ENCODE data around the gene UNC13C.
A peak's percentile ranks its signal among the peaks of the same experiment; 100 is the strongest.

Gene UNC13C

DNA sequence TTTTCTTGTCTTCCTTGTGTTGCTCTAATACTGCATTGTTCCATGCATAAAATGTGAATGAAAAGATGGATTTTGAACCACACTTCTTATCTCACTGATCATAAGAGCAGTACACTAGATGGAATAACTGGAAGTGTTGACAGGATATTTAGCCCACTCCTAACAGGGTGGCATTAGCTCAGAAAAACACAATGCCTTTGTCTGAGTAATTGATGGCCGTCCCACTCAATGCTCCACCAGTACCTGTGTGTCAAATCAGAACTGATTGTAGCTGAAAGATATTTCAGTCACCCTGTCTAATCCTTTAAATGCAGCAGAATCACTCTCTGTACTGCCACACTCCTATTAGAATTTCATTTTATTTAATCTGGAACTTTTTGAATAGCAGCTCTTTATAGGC lies 526.5 kb downstream of the UNC13C start:
- no peak for DNase-seq

DNA sequence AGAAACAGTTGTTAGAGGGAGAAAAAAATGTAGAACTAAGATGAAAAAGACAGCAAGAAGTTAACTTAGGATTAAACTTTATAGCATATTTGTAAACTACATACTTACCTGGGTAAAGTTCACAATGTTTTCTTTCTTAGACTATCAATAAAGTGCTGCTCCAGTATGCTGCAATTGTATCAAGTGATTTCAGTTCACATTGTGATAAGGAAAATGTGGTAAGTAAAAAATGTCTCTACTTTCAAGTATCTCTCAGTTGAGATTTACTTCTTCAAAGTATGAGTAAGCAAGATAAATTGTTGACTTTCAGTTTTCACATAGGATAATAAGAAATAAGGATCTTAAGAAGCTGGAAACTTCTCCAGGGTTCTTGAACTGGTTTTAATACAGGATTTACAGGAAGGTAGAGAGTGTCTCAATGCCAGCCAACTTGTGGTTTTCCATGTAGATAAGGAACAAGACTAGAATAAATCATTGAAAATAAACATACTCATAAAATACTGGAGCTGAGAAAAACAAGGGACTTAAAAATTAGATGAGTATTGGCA lies 528.8 kb downstream of the UNC13C start:
- no peak for DNase-seq

DNA sequence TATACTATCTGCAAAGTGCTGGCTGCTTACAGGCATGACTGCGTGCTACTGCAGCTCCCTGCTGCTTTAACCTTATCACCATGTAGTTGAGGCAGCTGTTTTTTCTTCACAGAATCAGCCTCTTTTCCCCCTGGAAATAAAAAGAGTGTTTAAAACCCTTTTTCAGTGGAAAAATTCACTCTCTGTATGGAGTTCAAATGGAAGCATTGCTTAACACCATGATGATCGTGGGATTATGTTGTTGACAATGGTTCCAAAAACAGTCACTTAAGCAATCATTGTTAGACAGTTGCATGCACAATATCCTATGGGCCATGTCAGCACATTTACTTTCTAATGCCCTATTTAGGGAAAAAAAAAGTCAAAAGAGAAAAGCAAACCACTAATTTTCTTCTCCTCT lies 536.4 kb downstream of the UNC13C start:
- DNase-seq: no peak

DNA sequence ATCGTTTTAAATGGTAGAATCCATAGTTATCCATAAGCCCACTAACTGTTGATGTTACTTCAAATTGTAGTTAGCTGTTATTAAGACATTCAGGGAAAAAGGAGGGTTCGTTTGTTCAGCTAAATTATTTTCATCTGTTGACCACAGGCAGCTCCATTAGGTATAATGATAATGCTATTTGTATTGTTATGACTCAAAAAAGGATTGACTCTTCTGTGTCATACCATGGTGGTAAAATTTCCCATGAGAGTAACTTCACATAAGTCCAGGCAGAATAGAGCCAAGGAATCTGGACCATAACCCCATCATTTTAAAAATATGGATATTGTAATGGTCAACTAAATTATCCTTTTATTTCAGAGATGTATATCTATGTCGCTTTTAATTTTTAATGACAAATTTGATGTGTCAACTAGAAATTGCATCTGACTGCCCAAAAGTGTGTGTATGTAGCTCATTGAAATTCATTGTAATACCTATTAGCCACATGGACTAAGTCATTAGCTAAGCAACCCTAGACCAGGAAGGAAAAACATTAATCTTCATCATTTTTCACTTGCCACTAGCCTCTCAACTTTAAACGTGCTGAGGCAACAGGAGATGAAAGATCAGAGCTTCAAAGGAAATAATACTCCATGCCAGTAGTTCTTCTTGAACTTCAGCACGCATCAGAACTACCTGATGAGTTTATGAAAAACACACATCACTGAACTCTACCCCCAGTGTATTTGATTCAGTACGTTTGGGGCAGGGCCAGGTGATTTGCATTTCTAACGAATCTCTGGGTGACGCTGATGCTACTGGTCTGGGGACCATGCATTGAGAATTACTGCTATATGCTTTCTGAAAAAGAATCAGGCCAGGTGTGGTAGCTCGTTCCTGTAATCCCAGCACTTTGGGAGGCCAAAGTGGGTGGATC lies 537.7 kb downstream of the UNC13C start:
- no peak for DNase-seq

DNA sequence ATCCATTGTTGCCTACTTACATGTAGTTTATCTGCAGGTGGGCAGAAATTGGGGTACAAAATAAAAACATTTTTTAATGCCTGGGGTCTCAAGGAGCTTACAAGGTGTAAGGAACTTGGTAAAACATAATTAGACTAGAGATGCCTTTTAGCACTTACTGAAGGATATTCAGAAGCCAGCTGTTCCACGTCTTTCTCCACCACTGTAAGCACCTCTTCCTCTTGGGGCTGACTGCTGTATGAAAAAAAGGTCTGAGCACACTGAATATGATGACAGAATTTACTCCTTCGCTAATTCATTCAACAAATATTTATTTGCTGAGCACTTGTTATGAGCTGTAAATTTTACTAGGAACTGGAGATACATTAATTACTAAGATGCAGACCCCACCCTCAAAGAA lies 539.1 kb downstream of the UNC13C start:
- DNase-seq: no peak

DNA sequence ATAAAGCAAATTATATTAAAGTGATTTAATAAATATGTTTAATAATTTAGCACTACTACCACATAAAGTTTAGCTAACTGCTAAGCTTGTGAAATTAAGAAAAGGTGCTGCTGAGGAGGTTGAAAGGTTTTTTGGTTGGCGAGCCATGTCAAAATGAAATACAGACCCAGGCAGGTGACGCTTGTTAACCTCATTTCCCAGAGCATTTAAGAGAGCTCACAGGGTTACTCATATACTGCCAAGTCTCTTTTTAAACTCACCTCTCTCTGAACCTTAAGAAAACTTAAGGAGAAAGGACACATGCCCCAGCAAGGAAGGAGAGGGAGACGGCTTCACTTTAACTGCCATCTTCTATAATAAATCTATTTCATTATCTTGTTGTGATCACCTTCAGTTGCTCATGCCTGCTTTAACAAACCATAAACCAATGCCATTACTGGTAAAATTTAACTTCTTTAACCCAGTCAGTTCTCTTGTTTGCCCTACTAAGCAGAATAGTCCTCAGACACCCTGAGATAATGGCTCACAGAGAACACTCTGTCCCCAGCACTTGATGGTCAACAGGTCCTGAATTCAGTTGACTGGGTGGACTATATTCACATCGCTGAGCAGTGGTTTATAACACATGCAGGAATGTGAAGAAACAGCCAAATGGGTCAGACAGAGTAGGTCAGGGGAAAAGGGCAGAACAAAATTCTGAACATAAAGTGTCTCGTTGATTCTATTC lies 540.1 kb downstream of the UNC13C start:
- peak; percentile 18 for DNase-seq

DNA sequence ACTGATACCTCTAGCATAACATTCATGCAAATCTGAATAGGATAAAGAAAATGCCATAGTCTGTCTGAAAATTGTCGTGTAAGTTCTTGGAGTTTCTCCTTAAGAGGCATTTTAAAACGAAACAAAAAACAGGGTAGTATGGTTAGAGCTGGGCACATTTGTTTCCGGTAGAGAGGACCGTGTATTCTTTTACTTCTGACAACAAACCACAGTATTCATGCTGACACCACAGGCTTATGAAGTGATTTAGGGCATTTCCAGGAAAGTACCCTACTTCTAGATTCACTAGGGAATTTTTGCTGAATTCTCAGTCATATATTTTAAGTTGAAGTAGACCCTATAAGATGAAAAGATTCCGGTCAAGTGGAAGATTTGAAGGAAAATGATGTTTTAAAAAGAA lies 541.3 kb downstream of the UNC13C start:
- DNase-seq: peak; percentile 33

DNA sequence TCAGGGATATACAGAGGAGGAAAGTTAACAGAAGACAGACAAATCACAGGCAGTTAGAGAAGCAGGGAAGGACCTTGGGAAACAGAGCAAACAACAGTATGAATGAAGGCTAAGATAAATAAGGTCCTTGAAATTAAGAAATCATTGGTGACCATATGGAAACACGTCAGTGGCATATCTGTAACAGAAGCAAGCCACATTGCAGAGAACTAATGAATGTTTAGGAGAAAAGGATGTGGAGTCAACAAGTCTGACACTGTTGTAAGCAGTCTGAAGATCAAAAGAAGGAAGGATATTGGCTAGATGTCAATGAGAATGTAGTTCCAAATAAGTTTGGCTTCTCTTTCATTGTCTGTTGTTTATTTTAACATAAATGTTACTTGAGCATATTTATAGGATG lies 542.4 kb downstream of the UNC13C start:
- DNase-seq: no peak

DNA sequence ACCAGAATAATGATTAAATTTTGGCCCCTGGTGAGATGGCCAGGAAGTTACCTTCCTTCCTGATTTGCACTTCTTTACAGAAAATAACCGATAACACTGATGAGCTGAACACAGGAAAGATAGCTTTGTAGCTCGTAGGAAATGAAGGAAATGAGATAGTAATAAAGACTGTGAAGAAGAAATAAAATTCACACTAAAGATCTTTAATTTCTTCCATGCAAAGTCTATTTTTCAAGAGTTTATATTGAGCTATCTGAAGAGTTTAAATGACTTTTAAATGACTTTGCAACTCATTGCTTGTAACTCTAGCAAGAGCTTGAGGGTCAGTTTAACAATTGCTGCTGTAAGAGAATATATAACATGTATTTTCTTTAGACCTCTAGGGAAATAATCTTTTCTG lies 543.0 kb downstream of the UNC13C start:
- DNase-seq: no peak

DNA sequence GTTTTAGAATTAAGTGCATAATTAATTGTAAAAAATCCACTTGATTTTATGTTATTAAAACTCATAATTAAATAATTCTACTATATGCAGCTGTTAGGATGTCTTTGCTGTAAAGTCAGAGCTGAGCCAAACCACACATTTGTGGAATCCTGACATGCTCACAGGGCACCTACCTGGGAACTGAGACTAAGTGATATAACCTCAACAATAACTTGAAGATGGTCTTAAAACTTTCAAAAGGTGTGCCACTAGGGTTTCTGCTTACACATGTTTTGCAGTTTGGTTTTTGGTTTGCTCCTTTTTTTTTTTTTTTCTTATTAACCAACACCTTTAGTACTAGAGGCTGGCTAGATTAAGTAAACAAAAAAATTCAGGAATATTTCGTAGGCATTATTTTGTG lies 549.8 kb downstream of the UNC13C start:
- no peak for DNase-seq

DNA sequence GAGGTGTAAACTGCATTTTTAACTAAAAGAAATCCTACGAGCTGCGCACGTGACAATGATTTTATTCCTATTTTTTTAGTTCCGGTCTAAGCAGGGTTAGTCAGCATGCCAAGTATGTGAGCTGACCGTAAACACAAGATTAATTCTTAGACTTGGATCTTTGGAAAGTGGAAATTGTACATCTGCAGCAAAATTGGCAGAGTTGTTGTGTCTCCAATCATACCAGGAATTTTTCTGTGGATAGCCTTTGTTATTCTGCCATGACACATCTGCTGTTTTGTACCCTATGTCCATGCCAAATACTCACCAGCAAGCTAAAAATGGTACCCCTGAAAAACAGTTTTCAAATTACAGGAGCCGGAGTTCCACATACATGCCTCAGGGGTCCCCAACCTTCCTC lies 562.5 kb downstream of the UNC13C start:
- no peak for DNase-seq

DNA sequence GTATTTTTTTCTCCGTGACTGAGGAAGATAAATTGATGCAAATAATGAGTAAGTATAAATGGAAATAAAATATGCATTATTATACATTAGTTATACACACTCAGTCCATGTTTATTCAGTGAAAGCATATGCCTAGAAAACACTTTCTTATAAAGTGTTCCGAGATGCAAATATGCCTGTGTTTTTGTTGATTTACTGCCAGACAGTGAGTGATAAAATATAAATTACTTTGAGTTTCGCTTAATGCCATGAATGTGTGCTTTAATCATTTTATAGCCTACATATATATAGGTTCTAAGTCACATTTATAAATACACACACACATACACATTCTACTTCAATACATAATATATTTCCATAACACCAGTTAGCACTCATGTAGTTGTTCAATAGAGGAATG lies 569.2 kb downstream of the UNC13C start:
- DNase-seq: no peak

DNA sequence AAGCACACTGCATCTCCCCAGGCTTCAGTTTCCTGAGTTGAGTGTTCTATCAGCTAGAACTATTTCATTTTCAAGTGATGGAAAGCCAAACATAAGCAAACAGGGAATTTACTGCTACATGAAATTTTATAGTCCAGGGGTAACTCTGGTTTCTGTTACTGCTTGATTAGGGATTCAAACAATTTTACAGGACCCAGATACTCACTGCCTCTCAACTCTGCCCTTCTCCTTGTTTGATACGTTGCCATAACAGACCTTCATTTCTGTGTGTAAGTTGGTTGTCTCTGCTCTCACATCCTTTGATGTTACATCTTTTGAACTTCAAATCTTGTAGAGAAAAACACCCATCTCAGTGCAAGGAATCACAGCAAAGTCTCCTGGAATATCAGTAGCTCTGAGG lies 572.7 kb downstream of the UNC13C start:
- DNase-seq: no peak

DNA sequence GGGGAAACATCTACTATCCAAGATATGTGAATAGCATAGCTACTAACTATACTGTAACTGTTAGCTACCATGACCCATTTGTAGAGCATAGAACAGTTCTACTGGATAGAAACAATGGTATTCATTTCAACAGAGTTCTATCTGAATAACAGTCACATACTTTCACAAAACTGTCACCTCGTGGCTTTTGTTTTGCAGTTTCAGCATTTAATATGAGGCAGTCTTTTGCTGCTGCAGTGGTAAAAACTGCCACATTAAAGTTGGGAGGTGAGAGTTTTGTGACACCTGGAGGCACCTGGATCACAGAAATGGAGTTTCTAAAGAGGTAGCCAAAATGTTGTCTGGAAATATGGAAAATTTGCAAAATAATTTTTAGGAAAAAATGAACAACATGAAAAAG lies 578.0 kb downstream of the UNC13C start:
- DNase-seq: no peak

DNA sequence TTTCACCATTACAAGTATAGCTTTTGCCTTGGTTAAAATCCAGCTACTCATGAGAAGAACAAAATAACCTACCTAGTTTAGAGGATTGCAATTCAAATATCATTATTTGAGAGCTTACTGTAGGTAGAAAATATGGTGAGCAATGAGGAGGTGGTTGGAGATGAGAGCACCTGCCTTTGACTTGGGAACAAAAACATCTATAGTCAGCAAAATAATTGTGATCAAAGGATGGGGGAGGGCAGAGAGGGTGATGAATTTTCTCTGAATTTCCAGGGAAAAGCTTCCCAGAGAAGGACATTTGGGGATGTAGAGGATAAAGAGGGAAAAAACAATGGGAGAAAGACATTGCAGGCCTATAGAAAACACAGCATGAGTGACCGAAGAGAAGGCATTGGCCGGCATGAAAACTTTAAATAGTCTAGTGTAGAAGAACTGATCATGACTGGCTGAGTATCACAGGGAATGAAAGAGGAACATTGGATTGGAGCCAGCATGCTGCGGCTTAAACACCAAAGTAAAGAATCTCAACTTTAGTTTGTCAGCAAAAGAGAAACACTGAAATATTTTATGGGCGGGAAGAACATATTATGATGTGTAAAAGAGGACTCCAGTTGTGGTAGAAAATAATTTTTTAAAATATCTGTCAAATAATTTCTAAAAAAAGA lies 581.3 kb downstream of the UNC13C start:
- DNase-seq: peak; percentile 14

DNA sequence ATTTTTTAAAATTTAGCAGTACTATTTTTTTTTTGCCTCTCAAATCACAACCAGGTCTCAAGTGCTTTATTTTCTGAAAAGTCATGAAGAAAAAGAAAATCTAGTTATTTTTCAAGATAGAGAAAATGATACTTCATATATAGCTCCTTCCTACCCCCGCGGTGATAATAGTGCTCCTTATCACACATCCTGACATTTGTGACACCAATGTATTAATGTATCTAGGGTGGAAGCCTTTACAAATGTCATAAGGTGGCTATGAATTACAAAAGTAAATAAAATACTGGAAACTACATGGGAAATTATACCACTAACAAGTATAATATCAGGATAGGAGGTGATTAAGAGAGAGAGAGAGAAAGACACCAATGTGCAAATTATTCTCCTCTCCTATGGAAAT lies 582.2 kb downstream of the UNC13C start:
- DNase-seq: no peak

DNA sequence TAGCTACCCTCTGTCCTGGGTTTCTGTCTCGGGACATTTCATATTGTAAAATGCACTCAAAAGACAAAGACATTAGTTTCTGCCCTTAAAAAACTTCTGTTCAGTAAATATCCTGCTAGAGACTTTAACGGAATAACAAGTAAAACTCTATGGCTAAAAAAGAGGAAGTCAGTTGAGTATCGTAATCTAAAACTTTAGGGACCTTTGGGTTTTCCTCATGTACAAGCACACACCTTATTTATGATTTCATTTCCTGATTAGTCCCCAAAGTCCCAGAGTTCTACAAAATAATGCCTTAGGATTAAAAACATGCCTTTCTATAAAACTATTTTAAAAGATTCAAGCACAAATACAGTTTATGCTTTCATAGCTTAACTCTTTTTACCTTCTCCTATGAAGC lies 585.9 kb downstream of the UNC13C start:
- no peak for DNase-seq

DNA sequence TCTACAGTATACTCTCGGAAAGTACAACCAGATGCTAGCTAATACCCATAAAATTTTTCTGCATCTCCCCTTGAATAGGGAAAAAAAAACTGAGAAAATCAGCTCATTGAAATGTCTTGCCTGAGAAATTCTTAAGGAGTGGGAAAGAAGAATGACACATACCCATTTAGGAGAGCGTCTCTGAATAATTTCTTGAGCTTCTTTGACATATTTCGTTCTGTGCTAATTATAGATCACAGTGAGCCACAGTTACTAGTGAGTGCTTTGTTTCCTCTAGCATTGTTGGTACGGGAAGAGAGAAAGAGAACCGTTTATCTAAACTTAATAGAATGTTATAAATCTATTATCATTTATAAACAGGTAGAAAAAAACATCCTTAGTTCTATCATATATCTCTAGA lies 588.4 kb downstream of the UNC13C start:
- DNase-seq: no peak

DNA sequence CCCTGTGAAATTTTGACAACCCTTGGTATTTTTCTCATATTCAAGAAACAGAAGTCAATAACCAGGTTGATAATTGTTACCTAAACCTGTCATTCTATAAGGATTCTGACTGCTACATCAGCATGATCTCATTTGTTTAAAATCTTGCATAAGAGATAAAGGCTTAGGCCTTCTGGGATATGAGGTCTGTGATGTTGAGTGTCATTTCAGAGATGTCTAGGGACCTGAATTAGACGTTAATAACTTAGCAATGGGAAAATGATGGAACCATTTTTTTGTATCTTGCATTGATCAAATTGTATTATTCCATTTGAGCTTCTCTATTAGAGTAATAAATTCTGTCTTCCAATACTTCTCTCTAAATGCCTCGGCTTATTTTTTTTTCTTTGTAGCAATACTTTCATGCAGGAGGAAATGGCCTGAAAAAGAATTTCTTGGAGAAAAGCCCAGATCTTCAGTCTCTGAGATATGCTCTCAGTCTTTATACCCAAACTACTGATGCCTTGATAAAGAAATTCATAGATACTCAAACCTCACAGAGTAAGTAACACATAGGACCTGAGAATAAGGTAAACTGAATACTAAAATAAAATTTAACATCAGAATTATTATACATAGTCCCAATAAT lies 589.3 kb downstream of the UNC13C start:
- DNase-seq: no peak

DNA sequence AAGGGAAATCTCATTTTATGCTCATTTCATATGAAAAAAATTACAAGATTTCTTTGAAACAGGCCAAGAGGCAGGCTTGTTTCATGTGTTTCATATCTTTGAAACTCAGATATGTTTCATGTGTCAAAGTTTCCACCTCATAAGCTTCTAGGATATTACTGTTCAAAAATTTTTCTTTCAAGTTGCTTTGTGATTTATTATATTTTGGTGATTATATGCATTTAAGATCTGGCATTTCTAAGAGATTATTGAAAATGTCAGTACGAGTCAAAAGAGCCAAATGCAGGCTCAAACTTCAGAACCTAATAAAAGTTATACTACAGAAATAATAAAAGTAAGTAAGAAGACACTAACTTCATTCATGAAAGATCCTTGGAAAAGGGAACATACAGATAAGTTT lies 590.1 kb downstream of the UNC13C start:
- no peak for DNase-seq

DNA sequence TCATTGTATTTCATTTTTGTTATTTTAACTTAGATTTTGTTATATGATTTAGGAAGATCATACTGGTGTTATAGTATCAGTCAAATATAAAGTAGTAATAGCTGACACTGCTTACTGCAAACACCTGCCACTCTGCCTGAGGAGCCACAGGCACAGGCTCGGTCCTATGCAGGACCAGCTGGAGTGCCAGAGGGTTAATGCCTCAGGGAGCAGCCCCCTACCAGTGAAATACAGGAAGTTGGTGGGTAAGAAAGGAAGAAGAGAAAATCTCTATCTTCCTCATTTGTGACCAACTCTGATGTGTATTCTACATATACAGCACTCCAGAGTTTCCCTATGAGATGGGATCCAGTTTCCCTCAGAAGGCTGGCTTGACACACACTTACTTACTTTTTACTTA lies 593.3 kb downstream of the UNC13C start:
- DNase-seq: no peak

DNA sequence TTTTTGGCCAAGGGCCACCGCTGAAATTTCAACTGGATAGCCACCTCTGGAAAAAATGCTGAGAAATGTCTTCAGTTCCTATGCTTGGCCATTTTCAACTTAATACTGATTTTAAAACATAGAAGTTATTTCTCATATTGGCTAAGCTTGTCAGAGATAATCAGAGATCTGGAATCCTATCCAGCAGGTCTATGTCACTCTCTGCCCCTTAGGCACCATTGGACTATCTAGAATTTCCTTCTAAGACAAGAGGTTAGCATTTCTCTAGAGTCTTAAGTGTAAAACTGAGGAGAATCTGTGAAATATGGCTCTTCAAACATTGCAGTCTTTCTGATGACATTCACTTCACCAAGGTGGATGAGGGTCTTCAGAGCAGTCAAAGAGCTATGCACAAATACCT lies 597.3 kb downstream of the UNC13C start:
- DNase-seq: no peak

DNA sequence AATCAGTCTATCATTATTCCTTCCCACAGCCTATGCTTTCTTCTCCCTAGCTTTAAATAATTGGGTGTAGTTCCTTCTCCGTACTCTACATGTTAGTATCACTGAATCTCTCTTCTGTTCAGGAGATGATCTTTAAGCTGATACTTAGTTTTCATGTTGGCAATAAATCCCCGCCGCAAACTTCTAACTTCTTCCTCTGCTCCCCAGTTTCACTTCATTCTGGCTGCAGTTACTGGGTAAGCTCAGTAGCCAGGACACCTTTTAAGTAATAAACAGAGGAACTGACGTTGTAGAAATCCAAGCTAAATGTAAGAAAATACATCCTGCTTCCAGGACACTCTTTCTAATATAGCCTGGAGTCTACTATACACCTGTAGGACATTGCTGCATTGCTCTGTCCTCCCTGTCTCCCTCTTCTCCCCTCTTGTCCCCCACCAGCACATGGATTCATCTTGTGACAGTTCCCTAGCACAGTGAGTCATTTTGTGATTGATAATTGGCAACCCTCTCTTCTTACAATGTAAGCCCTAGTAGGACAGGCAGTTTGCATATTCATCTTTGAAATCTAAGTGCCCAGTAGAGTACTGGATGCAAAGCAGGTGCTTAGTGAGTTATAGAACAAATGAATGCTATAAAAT lies 598.2 kb downstream of the UNC13C start:
- DNase-seq: no peak

Data from midbrain (tissue), 1 donor.